ENCODE measurements around the gene NKAIN2. TPM values are rescaled to one million over a fixed set of nuclear protein-coding genes. Genes with fewer than 3 reads are reported as not detected.

The NKAIN2 gene
- total RNA-seq, 1 experiment from 2014 or later: not detected

DNA sequence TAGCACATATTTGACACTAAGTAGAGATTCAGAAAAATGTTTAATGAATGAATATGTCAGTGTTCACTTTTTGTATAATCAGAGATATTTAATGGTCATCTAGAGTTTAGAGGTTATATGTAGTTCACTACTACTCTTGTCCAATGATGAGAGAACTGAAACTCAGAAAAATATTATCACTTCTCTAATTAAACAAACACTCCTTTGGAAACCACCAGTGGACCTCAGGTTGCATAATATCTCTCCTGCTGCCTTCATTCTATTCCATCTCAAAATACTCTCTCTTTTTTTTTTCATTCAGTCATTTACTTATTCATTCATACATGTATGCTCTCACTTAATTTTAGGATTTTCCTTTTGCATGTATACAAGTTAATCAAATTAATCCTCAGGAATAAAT lies 735.4 kb downstream of the NKAIN2 start:
- peaks cover 22% of the 10 kb centered on the region for H3K27me3 ChIP-seq (ENCODE audit: insufficient read depth, low read length)
- H2AFZ ChIP-seq (ENCODE audit: low read depth, low read length, poor library complexity, severe bottlenecking): no peak overlapping the region
- no peak overlapping the region for H3K4me2 ChIP-seq (ENCODE audit: low read length)
- H3K9ac ChIP-seq (ENCODE audit: low read length): no peak overlapping the region
- no peaks in the 10 kb centered on the region for H4K20me1 ChIP-seq (ENCODE audit: insufficient read depth)
- DNase-seq (ENCODE audit: low read depth, low spot score) (no peak), ATAC-seq (no peak)
- ChIA-PET POLR2A (no interaction called here), CTCF (no interaction called here), RAD21 (ENCODE audit: low non-redundant PET in 1 of 2, low total read pairs in 2 of 2, uncharacterized antibody in 2 of 2, unreplicated experiment in 2 of 2) (no interaction called here)
- intact Hi-C loops (cut with micrococcal nuclease): no loop called here
- H3K4me1 ChIP-seq (ENCODE audit: control insufficient read depth in 1 of 2, insufficient read depth in 2 of 2, low read length in 2 of 2): no peaks in the 10 kb centered on the region
- no TSS peak for BruUV-seq (replicated peaks)
- H3K9me3 ChIP-seq (ENCODE audit: control insufficient read depth in 1 of 2, insufficient read depth in 1 of 2, low read depth in 1 of 2, low read length in 2 of 2): no peaks in the 10 kb centered on the region
- TF ChIP-seq SP1 (IDR thresholded peaks at IDR 0.05; ENCODE audit: low read depth) (no peak), SIN3A (IDR thresholded peaks at IDR 0.05; ENCODE audit: low read depth) (no peak), POLR2AphosphoS5 (IDR thresholded peaks at IDR 0.05; ENCODE audit: low read depth, low read length) (no peak), FOSL1 (IDR thresholded peaks at IDR 0.05; ENCODE audit: low read depth) (no peak), POLR2A (IDR thresholded peaks at IDR 0.05; ENCODE audit: borderline replicate concordance, extremely low read depth, insufficient read depth, insufficient read length) (no peak), RAD21 (IDR thresholded peaks at IDR 0.05; ENCODE audit: low read depth) (no peak), JUND (IDR thresholded peaks at IDR 0.05) (no peak), EZH2 (IDR thresholded peaks at IDR 0.05) (no peak), ELF1 (IDR thresholded peaks at IDR 0.05; ENCODE audit: borderline replicate concordance, low read depth) (no peak), TCF7L2 (IDR thresholded peaks at IDR 0.05; ENCODE audit: borderline replicate concordance, extremely low read depth, insufficient read depth, insufficient read length) (no peak), SRF (IDR thresholded peaks at IDR 0.05; ENCODE audit: low read depth) (no peak), YY1 (IDR thresholded peaks at IDR 0.05; ENCODE audit: extremely low read depth, insufficient replicate concordance, low read depth, low read length) (no peak)
- TF ChIP-seq, protein P1, sequence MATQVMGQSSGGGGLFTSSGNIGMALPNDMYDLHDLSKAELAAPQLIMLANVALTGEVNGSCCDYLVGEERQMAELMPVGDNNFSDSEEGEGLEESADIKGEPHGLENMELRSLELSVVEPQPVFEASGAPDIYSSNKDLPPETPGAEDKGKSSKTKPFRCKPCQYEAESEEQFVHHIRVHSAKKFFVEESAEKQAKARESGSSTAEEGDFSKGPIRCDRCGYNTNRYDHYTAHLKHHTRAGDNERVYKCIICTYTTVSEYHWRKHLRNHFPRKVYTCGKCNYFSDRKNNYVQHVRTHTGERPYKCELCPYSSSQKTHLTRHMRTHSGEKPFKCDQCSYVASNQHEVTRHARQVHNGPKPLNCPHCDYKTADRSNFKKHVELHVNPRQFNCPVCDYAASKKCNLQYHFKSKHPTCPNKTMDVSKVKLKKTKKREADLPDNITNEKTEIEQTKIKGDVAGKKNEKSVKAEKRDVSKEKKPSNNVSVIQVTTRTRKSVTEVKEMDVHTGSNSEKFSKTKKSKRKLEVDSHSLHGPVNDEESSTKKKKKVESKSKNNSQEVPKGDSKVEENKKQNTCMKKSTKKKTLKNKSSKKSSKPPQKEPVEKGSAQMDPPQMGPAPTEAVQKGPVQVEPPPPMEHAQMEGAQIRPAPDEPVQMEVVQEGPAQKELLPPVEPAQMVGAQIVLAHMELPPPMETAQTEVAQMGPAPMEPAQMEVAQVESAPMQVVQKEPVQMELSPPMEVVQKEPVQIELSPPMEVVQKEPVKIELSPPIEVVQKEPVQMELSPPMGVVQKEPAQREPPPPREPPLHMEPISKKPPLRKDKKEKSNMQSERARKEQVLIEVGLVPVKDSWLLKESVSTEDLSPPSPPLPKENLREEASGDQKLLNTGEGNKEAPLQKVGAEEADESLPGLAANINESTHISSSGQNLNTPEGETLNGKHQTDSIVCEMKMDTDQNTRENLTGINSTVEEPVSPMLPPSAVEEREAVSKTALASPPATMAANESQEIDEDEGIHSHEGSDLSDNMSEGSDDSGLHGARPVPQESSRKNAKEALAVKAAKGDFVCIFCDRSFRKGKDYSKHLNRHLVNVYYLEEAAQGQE (IDR thresholded peaks at IDR 0.05; ENCODE audit: low read depth): no peak
- TF ChIP-seq, protein P2, sequence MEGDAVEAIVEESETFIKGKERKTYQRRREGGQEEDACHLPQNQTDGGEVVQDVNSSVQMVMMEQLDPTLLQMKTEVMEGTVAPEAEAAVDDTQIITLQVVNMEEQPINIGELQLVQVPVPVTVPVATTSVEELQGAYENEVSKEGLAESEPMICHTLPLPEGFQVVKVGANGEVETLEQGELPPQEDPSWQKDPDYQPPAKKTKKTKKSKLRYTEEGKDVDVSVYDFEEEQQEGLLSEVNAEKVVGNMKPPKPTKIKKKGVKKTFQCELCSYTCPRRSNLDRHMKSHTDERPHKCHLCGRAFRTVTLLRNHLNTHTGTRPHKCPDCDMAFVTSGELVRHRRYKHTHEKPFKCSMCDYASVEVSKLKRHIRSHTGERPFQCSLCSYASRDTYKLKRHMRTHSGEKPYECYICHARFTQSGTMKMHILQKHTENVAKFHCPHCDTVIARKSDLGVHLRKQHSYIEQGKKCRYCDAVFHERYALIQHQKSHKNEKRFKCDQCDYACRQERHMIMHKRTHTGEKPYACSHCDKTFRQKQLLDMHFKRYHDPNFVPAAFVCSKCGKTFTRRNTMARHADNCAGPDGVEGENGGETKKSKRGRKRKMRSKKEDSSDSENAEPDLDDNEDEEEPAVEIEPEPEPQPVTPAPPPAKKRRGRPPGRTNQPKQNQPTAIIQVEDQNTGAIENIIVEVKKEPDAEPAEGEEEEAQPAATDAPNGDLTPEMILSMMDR (IDR thresholded peaks at IDR 0.05 in 2 of 3, conservative IDR thresholded peaks at IDR 0.05 in 1 of 3; ENCODE audit: borderline replicate concordance in 1 of 3, insufficient read depth in 1 of 3, low read depth in 2 of 3, low read length in 2 of 3): no peak
- TF ChIP-seq, protein P3, sequence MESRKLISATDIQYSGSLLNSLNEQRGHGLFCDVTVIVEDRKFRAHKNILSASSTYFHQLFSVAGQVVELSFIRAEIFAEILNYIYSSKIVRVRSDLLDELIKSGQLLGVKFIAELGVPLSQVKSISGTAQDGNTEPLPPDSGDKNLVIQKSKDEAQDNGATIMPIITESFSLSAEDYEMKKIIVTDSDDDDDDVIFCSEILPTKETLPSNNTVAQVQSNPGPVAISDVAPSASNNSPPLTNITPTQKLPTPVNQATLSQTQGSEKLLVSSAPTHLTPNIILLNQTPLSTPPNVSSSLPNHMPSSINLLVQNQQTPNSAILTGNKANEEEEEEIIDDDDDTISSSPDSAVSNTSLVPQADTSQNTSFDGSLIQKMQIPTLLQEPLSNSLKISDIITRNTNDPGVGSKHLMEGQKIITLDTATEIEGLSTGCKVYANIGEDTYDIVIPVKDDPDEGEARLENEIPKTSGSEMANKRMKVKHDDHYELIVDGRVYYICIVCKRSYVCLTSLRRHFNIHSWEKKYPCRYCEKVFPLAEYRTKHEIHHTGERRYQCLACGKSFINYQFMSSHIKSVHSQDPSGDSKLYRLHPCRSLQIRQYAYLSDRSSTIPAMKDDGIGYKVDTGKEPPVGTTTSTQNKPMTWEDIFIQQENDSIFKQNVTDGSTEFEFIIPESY (IDR thresholded peaks at IDR 0.05; ENCODE audit: extremely low read depth, insufficient replicate concordance, low read length): no peak
- no peak overlapping the region for H3K27ac ChIP-seq (ENCODE audit: low read depth, low read length)
- H3K79me2 ChIP-seq (ENCODE audit: insufficient read depth, low read length): no peaks in the 10 kb centered on the region
- no peaks in the 10 kb centered on the region for H3K36me3 ChIP-seq (ENCODE audit: control insufficient read depth in 1 of 2, insufficient read depth in 2 of 2, low read length in 2 of 2)
- H3K4me3 ChIP-seq (replicated peaks in 1 of 2; ENCODE audit: low read depth in 1 of 2, low read length in 2 of 2): no peak overlapping the region
- no peaks in the 10 kb centered on the region for H3K9me2 ChIP-seq (ENCODE audit: insufficient read depth)
